HG03108 (cell line): ENCODE results near the gene HPS1.

ENCODE experiments used
- ATAC-seq: cut with Tn5 transposase; IDR thresholded peaks from one replicate; pipeline ENCODE4 v1.9.1; 2021; ENCODE audit warnings: moderate library complexity; ENCODE audit not compliant: unreplicated experiment

HPS1 gene

GRCh38 chr10:98446661-98447221, at the start of gene HPS1:
HPS1 (minus strand) TSS chr10:98446935; CDS start chr10:98443240, 3,695 bp downstream.
- peak; percentile 87 for ATAC-seq

- ATAC-seq = no peak
Observed at GRCh38 chr10:98492763-98493162, 46.0 kb upstream of the HPS1 start.

- ATAC-seq = no peak
Observed at GRCh38 chr10:98489561-98490481, 43.1 kb upstream of the HPS1 start.

GRCh38 chr10:98488669-98489430, 42.1 kb upstream of the HPS1 start:
- ATAC-seq = no peak

GRCh38 chr10:98487649-98488048, 40.9 kb upstream of the HPS1 start:
- no peak for ATAC-seq

- no peak for ATAC-seq
Observed at GRCh38 chr10:98486421-98486820, 39.7 kb upstream of the HPS1 start.

GRCh38 chr10:98485959-98486358, 39.2 kb upstream of the HPS1 start:
- no peak for ATAC-seq

- no peak for ATAC-seq
Observed at GRCh38 chr10:98483658-98484057, 36.9 kb upstream of the HPS1 start.

GRCh38 chr10:98482096-98482495, 35.4 kb upstream of the HPS1 start:
- no peak for ATAC-seq

GRCh38 chr10:98481404-98481945, 34.7 kb upstream of the HPS1 start:
- no peak for ATAC-seq

GRCh38 chr10:98478430-98479222, 31.9 kb upstream of the HPS1 start:
- ATAC-seq = no peak

- no peak for ATAC-seq
Observed at GRCh38 chr10:98477861-98478260, 31.1 kb upstream of the HPS1 start.

- peak; percentile 76 for ATAC-seq
Observed at GRCh38 chr10:98474628-98475027, 27.9 kb upstream of the HPS1 start.

GRCh38 chr10:98472196-98472595, 25.5 kb upstream of the HPS1 start:
- no peak for ATAC-seq

- no peak for ATAC-seq
Observed at GRCh38 chr10:98470850-98471249, 24.1 kb upstream of the HPS1 start.

GRCh38 chr10:98469001-98469931, 22.5 kb upstream of the HPS1 start:
- ATAC-seq = no peak

- ATAC-seq = peak; percentile 84
Observed at GRCh38 chr10:98467506-98468318, 21.0 kb upstream of the HPS1 start.

GRCh38 chr10:98466861-98467505, 20.2 kb upstream of the HPS1 start:
- no peak for ATAC-seq
